ENCODE measurements around the gene SESN3.
"Not testable (repeated sequence)": the region's sequence is repeated elsewhere in the genome, so short reads cannot be mapped to it uniquely, and the experiment has no call there.

The SESN3 gene

DNA sequence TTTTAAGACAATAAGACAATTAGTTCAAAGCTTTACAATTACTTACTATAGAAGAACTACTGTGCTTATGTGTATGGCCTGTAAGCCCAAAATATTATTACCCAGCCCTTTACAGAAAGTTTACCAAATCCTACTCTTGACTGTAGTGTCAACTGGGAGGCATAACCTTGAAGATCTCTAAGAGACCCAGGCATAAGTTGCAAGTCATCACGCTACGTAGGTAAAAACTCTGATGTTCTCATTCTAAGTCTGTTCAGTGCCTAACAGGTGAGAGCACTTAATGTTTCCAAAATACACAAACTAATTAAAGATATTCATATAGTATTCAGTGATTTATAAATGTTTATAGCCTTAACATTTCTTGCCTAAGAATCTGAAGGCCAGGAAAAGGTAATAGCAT is 12.9 kb downstream of the SESN3 start:
- no peak for DNase-seq

DNA sequence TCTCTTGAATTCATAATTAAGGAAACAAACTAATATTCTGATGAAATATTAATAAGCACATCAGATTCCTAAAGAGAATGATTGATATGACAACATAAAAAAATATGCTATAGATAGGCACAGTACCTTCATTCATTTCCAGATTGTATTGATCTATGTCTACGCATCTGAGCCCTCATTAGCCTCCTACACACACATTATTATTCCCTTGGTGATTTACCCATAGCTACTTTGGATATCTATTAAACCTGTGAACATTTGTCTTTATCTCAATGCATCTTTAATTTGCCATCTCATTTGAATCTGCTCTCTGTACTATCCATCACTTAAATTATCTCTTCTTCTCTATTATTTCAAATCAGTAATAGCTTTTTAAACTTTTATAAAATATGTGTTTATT is 18.4 kb downstream of the SESN3 start:
- no peak for DNase-seq

DNA sequence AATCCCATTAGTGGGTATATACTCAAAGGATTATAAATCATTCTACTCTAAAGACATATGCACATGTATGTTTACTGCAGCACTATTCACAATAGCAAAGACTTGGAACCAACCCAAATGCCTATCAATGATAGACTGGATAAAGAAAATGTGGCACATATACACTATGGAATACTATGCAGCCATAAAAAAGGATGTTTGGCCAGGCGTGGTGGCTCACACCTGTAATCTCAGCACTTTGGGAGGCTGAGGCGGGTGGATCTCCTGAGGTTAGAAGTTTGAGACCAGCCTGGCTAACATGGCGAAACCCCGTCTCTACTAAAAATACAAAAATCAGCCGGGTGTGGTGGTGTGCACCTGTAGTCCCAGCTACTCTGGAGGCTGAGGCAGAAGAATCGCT is 21.5 kb downstream of the SESN3 start:
- DNase-seq: not testable (repeated sequence)

DNA sequence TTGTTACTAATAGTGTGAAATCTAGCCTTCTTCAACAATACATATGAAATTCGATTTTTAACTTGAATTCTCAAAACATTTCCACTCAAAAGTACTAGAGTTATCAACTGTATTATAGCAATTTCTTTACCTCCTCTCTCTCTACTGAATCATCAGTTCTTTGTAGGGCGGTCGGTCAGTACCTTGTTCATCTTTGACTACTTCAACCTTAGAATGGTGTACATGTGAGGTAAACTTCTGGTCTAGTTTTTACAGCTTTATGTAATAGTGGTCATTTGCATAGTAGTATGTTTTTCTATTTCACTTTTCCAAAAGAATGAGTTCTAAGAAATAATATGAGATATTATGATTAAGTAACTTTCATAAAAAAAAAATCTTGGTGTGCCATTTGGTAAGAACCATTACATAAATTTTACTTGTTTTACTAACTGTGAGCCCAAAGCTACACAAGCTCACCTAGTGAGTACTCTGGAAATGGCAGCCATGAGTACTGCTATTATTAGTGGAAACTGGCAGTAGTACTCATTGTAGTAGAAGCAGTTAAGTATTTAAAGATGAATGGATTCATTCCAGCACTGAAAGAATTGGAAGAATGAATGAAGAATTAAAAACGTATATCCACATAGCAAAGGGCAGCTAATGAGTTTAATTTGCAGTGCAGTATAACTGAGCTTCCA is 30.1 kb downstream of the SESN3 start:
- no peak for DNase-seq

DNA sequence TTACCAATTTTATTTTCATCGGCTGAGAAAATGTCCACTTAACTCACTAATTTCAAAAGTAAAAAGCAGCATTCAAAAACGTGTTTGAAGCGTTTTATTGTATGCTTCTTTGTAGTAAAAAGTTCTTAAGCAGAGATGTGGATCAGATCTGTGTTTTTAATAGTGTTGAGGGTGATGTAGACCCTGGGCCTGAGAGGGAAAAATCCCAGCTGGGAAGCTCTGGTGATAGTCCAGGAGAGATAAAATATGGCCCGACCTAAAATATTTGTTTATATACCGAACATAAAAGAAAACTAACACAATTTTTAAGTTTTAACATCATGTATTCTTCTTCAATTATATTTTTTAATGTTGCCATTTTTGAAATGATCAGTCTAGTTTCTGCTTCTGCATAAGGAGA is 35.2 kb downstream of the SESN3 start:
- DNase-seq: no peak

DNA sequence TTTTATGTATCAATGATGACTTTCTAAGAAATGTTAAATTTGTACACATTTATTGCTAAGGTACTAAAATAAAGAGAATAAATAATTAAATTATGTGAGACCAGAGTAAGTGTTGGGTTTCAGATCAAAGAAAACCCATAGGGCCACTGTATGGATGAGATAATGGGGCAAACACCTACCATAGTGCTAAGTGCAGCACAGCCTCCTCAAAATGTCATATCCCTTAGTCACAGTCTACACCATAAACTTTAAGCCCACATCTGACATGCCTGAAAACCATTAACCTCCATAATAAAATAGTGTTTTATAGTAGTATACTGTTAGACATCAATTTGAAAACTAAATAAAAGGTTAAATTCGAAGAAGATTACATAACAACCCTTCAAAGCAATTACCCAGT is 37.5 kb downstream of the SESN3 start:
- DNase-seq: no peak

DNA sequence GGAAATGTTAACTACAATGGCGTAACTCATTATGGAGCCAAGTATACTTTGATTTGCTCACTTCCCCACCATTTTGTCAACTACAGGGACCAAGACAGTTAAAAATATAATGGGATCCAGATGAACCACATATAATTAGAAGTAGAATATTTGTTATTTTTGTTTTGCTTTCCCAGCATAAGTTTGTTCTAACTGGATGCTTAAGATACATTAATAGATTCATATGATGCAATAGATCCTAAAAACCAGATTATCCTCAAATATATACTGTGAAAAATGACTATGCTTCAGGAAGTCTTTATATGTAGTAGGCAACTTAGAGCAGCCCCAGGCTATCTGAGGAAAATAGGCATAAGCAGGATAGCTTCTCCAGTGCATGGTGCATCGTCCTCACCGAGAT is 38.3 kb downstream of the SESN3 start:
- DNase-seq: no peak

DNA sequence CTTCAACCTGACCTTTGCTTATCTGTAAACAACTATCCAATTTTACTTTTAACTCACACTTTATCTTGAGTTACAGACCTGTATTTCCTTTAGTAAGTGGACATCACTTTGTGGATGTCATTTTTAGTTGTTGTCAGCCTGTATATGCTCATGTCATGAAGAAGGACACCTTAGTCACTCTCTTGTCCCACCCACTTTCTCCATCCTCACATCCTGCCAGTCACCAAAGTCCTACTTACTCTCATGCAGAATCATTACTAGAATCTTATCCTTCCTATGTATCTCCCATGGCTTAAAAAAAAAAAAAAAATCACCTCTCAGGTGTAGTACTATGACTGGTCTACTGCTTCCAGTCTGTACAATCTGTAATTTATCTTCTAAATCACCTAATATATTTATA is 43.3 kb downstream of the SESN3 start:
- DNase-seq: no peak

DNA sequence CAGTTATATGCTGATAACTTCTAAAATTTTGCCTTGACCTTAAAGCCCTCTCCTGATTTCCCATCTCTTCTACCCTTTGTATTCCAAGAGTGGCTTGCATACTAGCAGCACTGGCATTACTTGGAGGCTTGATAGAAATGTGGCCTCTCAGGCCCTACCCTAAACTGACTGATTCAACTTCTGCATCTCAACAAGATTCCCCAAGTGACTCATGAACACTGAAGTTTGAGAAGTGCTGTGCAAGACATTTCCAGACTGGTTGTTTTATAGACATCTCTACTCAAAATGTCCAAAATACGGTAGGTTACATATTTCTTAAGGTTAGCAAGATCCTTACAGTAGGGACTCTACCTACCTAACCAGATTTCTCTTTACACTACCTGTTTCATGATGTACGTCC is 48.6 kb downstream of the SESN3 start:
- no peak for DNase-seq

DNA sequence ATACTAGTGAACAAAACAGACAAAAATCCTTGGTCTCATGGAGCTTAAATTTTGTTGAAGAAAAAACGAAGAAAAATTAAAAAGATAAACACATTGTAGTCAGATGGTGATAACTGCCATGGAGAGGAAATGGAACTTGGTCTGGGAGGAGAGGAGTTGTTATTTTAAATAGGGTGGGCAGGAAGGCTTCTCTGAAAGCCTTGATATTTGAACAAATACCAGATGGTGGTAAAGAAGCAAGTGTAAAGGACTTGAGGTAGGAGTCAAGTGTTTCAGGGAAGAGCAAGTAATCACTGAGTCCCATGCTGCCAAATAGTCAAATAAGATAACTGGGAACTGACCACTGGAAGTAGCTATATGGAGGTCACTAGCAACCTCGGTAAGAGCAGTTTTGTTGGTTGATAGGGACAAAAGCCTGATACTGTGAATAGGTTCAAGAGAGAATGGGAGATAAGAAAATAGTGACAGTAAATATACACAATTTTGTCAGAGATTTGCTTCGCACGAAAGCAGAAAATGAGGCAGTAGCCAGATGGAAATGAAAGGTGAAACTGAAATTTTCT is 55.1 kb downstream of the SESN3 start:
- no peak for DNase-seq

DNA sequence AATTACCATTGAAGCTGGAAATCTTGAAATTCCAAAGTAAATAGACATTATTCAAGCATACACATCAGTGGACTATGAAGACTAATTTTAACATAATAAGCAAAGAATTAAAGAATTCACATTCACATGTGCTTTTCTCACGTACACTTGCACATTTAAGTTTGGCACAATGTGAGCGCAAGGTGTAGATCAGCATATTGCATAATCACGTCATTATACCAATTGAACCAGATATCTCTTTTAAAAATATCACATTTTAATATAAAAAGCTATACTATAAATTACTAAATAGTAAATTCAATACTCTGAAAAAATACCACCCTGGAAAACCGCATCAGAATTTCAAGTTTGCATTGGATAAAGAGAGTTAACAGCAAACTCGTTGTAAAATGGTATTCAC is 60.7 kb downstream of the SESN3 start:
- no peak for DNase-seq

DNA sequence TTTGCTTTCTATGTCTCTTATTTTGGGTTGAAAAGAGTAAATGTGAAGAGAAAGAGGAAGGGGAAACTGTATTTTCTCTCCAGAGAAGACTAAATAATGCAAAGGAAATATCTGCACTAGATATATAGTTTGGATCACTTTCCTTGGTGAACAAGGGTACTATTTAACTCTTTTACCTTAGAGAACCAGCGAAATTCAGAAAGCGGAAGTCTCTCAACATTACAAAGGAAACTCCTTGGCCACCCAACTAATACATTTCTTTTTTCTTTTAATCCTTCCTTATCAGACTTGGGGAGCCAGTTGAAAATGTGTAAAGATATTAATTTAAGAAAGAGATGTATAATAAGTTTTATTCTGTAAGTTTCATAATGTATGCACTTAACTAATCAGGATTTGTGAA is 64.2 kb downstream of the SESN3 start:
- DNase-seq: no peak

DNA sequence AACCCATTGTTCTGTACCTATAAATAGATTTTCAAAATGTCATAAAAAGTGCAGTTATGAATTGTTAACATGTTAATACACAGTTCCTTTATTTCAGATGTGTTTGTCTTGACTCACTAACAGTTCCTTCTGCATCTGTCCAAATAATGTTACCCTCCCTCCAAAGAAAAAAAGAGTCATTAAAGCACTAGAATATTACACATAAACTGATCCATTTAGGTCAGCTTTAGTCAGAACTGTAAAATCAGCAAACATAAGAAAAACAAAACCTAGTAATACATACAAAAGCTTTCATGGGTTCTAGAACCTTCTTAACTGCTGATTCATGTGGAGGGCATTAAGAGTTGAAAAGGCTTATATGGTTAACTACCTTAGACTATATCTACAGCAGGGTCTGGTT is 65.4 kb downstream of the SESN3 start:
- no peak for DNase-seq

DNA sequence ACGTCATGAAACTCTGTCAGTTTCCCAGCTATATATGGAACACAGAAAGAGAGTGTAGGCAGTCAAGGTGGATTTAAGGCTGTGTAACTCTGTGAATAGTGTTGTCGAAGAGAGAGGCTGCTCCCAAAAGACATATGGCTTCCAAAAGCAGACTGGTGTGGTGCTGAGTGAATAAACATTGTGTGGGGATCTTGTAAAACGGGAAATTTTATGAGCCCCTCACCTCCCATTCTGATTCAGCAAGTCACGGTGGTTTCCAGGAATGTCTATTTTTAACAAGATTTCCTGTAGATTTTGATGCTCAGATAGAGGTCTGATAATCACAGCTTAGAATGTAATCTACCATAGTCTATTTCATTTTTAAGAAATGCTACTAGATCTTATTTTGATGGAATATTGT is 67.9 kb downstream of the SESN3 start:
- DNase-seq: no peak

DNA sequence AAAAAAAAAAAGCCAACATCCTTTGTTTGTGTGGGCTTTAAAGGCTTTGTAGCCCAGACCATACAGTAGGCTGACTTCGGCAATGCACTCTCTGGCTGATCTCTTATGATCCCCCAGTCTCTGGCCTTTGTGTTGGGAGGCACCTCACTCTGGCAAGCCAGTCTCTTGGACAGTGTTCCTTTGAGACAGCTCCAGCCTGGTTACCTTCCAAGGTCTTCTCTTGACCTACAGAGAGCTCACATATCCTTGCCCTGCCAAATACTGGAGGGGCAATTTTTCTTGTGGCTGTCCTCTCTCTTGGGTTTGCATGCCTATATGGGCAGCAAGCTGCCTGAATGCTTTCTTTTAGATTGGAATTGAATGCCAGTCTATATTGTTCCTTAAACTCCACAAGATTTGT is 69.8 kb downstream of the SESN3 start:
- DNase-seq: no peak

DNA sequence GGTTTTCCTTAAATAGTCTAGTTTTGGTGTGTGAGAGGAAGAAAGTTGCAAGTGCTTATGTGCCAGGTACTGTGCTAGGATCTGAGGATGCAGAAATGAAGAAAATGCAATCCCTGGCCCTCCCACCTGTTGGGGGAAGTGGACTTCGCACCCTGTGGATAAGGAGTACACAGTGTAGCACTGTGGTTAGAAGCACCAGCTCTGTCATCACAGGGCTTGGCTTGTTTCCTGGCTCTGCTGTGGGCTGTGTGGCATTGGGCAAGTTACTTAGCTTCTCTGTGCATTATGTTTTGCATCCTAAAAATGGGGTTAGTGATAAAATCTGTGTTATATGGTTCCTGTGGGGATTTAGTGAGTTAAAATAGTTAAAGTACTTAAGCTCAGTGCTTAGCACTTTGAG is 73.2 kb downstream of the SESN3 start:
- no peak for DNase-seq

DNA sequence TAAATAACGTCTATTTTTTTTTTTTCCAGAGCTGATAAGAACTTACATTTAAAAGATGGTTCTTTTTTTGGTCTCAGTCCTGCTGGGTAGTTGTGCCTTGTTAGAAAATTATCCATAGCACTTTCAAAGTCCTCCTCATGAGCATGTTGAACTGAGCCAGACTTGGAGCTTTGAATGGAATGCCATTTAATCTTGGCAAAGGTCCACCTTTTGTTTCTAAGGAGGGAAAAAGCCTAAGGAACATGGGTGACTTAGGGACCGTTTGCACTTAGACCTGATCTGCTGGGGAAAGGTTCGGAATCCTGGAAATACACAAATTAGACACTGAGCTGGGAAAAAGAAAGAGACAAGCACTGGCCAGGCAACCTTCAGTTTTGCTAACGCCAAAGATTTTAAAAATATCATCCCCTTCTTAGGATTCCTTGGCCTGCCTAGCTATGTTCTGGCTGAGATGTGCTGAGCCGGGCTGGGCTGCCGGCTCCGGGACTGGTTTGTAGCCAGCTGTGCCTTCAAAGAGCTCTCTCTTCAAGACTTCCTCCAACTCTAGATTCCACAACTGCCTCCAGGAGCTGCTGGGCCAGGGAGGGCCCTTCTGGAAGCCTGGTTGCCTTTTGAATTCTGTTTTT is 74.0 kb downstream of the SESN3 start:
- DNase-seq: no peak

DNA sequence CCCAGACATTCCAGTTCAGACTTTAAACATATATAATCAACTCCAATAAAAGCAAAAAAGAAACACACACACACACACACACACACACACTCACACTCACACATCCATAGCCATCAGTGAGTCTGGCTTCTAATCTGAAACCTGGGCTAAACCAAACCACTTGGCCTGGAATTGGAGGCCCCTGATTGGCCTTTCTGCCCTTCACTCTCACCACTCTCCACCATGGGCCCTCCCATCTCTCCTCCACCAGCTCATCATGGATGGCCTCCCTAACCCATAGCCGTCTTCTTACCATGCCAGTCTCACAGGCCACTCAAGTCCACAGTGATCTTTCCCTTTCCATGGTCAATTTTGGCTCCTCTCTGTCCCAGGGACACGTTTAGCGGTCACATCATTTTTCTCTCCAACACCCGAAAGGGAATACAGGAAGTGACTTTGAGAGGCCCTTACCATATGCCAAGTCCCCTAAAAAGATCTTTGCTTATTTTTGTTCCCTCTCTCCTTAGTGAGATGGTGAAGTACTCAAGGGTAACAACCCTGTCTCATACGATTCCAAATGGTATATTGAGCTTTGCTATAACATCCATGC is 74.8 kb downstream of the SESN3 start:
- DNase-seq: no peak

DNA sequence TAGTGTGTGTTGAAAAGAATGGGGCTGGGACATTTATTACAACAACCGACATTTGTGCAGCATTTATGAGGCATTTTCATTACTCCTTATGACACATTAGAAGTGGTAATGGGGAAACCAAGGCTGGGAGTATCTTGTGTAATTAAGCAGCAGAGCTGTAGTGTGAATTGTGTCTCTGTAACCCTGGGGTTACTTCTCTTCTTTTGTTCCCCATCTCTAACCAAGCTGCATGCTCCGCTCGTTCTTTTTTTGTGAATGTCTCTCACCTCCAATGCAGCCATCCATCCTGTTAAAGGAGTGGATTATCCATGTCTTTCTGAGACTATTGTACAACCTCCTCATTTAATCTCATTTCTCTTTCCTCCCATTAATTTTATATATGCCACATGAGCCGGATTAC is 75.6 kb downstream of the SESN3 start:
- DNase-seq: no peak

DNA sequence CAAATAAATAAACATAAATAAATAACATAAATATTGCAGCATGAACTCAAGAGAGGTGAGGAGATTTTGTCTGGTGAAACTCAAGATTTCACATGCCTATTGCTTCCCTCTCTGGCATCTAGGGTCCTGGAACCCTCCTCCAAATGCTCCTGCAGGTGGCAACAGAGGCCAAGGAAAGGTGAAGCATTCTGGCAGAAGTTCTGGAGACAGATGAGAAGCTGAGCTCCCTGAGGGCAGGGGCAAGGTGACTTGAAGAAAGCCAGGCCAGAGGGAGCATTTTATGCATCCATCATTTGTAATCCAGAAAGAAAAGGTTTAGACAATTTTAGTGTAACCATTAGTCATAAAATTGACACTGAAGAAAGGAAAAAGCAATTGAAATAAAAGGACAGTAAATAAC is 76.5 kb downstream of the SESN3 start:
- DNase-seq: no peak

DNA sequence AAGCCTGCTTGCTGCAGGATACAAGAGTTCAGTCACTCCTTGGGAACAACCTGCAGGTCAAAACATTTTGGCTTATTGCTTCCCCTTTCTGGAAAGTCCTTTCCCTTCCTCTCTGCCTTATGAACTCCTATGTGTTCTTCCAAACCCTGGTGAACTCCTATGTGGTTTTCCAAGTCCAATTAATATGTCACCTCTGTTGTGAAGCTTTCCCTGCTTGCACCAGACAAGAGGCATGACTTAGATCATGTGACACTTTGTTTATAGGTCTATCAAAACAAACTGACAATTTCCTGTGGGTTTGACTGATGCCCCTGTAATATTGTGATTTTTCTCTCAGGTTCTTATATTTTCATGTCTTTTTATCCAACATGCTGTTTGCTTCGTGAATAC is 77.2 kb downstream of the SESN3 start:
- DNase-seq: no peak

DNA sequence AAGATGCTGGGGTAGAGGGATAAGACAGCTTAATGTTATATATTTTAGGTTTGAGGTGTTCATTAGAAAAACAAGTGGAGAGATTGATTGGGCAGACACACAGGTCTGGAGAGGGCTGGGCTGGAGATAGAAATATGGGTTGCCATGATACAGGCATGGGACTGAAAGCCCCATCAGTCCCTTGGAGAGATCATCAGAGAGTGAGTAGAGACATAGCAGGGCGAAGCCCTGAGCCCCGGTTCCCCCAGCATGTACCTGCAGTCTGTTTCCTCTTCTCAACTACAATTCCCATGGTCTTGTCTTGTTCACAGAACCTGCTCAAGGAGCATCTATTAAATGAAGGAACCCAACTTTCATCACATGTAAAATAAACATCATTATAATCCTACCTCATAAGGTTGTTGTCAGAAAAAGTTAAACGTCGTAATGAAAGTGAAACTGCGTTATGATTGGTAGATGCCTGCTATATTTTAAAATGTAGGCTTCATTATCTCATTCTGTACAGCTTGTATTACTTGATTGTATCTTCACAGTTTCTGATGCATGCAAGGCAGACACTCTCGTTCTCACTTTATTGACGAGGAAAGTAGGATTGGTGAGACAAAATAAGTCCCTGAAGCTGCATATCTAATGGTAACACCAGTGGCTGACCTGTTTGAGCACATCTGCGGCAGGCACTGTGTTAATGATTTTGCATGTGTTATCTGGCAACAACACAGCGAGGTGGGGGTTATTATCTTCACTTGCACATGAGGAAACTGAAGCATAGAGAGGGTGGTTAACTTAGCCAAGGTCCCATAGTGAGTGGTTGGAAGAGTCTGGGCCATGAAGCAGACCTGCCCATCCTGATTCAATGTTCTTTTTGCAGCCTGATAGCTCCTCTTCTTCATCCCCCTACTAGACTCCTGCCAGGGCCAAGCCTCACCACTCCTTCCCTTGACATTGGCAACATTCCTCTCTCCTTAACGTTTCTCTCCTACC is 77.8 kb downstream of the SESN3 start:
- no peak for DNase-seq

DNA sequence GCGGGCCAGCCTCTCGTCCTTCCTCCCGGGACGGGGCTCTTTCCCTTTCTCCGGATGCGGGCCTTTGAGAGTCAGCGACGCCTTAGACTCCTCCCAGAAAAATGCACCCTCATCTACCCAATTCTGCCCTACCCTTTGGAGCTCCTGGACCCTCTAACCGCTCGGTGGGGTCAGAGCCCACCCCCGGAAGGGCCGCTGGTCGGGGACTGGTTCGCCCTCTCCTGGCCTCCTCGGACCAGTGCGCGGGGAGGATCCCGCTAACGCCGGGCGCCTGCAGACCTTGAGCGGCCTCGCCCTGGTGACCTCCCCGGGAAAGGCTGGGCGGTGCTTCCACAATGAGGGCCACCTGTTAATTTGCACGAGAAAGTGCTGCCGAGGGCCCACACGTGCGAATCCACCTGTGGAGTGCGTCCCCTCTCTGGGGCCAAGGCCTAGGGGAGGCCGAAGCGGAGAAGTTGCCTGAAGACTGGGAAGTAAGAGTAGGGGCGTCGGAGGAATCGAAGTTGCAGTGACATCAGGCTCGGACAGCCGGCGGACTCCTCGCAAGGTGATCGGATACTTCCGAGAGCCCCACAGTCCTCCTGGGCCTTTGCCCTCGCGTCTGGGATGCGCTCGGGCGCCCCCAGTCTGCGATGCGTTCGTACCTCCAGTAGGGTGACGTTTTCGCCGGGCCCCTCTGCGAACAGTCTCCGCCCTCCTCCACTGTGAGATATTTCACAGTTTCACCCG is 79.9 kb downstream of the SESN3 start:
- DNase-seq: no peak

All from SHP77 treated with DMSO at 0.1 percent for 48 hours (cell line).